Sigmoid colon (tissue), 3 donors: ENCODE measurements around the gene FKBP14.

Experiments
- POLR2A ChIP-seq, 2 donors: fragments of 450-650 bp; IDR thresholded peaks; one replicate each; pipeline ENCODE4 v1.6.1; 2016; ENCODE audit warnings: antibody characterized with exemption in 2 of 2, mild to moderate bottlenecking in 2 of 2, moderate library complexity in 2 of 2
- TF ChIP-seq, protein P1 (sequence below), 4 experiments: fragments of 450-650 bp in 3 of 4; fragments of 200-600 bp in 1 of 4; IDR thresholded peaks; one replicate each; pipeline ENCODE4 v1.5.1; 2016 to 2019; ENCODE audit warnings: antibody characterized with exemption in 4 of 4, mild to moderate bottlenecking in 3 of 4, moderate library complexity in 2 of 4

GRCh38 chr7:30041526-30042269 is 15.2 kb upstream of the FKBP14 start:
- TF ChIP-seq, protein P1, sequence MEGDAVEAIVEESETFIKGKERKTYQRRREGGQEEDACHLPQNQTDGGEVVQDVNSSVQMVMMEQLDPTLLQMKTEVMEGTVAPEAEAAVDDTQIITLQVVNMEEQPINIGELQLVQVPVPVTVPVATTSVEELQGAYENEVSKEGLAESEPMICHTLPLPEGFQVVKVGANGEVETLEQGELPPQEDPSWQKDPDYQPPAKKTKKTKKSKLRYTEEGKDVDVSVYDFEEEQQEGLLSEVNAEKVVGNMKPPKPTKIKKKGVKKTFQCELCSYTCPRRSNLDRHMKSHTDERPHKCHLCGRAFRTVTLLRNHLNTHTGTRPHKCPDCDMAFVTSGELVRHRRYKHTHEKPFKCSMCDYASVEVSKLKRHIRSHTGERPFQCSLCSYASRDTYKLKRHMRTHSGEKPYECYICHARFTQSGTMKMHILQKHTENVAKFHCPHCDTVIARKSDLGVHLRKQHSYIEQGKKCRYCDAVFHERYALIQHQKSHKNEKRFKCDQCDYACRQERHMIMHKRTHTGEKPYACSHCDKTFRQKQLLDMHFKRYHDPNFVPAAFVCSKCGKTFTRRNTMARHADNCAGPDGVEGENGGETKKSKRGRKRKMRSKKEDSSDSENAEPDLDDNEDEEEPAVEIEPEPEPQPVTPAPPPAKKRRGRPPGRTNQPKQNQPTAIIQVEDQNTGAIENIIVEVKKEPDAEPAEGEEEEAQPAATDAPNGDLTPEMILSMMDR (IDR thresholded peaks at IDR 0.05) = no peak
- no peak for TF ChIP-seq POLR2A (IDR thresholded peaks at IDR 0.05)
